Measurements from ENCODE around the gene PTGDR. TPM values are rescaled to one million over a fixed set of nuclear protein-coding genes. Genes with fewer than 3 reads are reported as not detected.

PTGDR gene
- polyA plus RNA-seq, 1 experiment, result not detected

- TF ChIP-seq CTCF (IDR thresholded peaks at IDR 0.05; ENCODE audit: insufficient read depth, low read depth, low read length), result no peak
- ChIA-PET CTCF (interaction anchor here (0.6 to 1.5 kb wide), 3 partner anchors 58 to 178 kb away, joined by 3 read pairs; no protein-coding TSS in a partner anchor), POLR2A (no interaction called here)
- Histone ChIP-seq H3K36me3 (ENCODE audit: control insufficient read depth, insufficient read depth, low read length) (no peaks in the 10 kb centered on the region), H3K27me3 (ENCODE audit: control insufficient read depth, insufficient read depth, low read length) (peaks cover 4% of the 10 kb centered on the region), H3K4me3 (ENCODE audit: low read depth, low read length) (no peak overlapping the region)
- no peak for DNase-seq (ENCODE audit: low read depth)
Observed at GRCh38 chr14:52305014-52305413, 37.5 kb downstream of the PTGDR start.

GRCh38 chr14:52307376-52307775, 39.9 kb downstream of the PTGDR start:
- DNase-seq (ENCODE audit: low read depth), result no peak
- H3K4me3 ChIP-seq (ENCODE audit: low read depth, low read length), result no peak overlapping the region
- CTCF ChIA-PET, result no interaction called here
- peaks cover 4% of the 10 kb centered on the region for H3K27me3 ChIP-seq (ENCODE audit: control insufficient read depth, insufficient read depth, low read length)
- POLR2A ChIA-PET, result no interaction called here
- TF ChIP-seq CTCF (IDR thresholded peaks at IDR 0.05; ENCODE audit: insufficient read depth, low read depth, low read length), result no peak
- H3K36me3 ChIP-seq (ENCODE audit: control insufficient read depth, insufficient read depth, low read length), result no peaks in the 10 kb centered on the region

GRCh38 chr14:52307905-52308304, 40.4 kb downstream of the PTGDR start:
- DNase-seq (ENCODE audit: low read depth), result no peak
- Histone ChIP-seq H3K4me3 (ENCODE audit: low read depth, low read length) (no peak overlapping the region), H3K36me3 (ENCODE audit: control insufficient read depth, insufficient read depth, low read length) (no peaks in the 10 kb centered on the region), H3K27me3 (ENCODE audit: control insufficient read depth, insufficient read depth, low read length) (peaks cover 4% of the 10 kb centered on the region)
- ChIA-PET CTCF (no interaction called here), POLR2A (no interaction called here)
- TF ChIP-seq CTCF (IDR thresholded peaks at IDR 0.05; ENCODE audit: insufficient read depth, low read depth, low read length), result no peak

GRCh38 chr14:52310541-52310940, 43.0 kb downstream of the PTGDR start:
- POLR2A ChIA-PET, result no interaction called here

GRCh38 chr14:52312931-52313355, 45.4 kb downstream of the PTGDR start:
- Histone ChIP-seq H3K36me3 (ENCODE audit: control insufficient read depth, insufficient read depth, low read length) (no peaks in the 10 kb centered on the region), H3K4me3 (ENCODE audit: low read depth, low read length) (no peak overlapping the region), H3K27me3 (ENCODE audit: control insufficient read depth, insufficient read depth, low read length) (peaks cover 7% of the 10 kb centered on the region; the same call in 1 of the 2 replicates)
- ChIA-PET POLR2A (no interaction called here), CTCF (interaction anchor here (1.0 kb wide), 1 partner anchor 44 kb away, joined by 3 read pairs; no protein-coding TSS in a partner anchor)
- no peak for TF ChIP-seq CTCF (IDR thresholded peaks at IDR 0.05; ENCODE audit: insufficient read depth, low read depth, low read length)
- DNase-seq (ENCODE audit: low read depth), result no peak

More at GRCh38 chr14:52310541-52310940, 43.0 kb downstream of the PTGDR start:
- peaks cover 7% of the 10 kb centered on the region; the same call in 1 of the 2 replicates for H3K27me3 ChIP-seq (ENCODE audit: control insufficient read depth, insufficient read depth, low read length)
- no peak for TF ChIP-seq CTCF (IDR thresholded peaks at IDR 0.05; ENCODE audit: insufficient read depth, low read depth, low read length)
- DNase-seq (ENCODE audit: low read depth), result no peak
- H3K4me3 ChIP-seq (ENCODE audit: low read depth, low read length), result no peak overlapping the region
- CTCF ChIA-PET, result interaction anchor here (1.0 kb wide), 1 partner anchor 11 kb away, joined by 3 read pairs; no protein-coding TSS in a partner anchor
- H3K36me3 ChIP-seq (ENCODE audit: control insufficient read depth, insufficient read depth, low read length), result no peaks in the 10 kb centered on the region

Data from BJ (cell line).